ENCODE data around the gene SDK1. TPM values are rescaled to one million over a fixed set of nuclear protein-coding genes. Genes with fewer than 3 reads are reported as not detected.

The SDK1 gene
- total and polyA plus RNA-seq, 2 of the 8 experiments (the other 6 are each of a cell fraction or from before 2014, with no cell fraction given): 3.3 to 7.2 TPM

- TF ChIP-seq CHD7 (IDR thresholded peaks at IDR 0.05; ENCODE audit: insufficient replicate concordance, low read length): no peak
Observed at GRCh38 chr7:3630081-3630480, 329.0 kb downstream of the SDK1 start (continued).
